ENCODE measurements around the gene ADGRL4.
"Not testable (repeated sequence)": the region's sequence is repeated elsewhere in the genome, so short reads cannot be mapped to it uniquely, and the experiment has no call there.

The ADGRL4 gene

GRCh38 chr1:78916986-78917385 is 89.5 kb downstream of the ADGRL4 start:
- DNase-seq (ENCODE audit: low spot score) = no peak

GRCh38 chr1:78913950-78914349 is 92.6 kb downstream of the ADGRL4 start:
- DNase-seq (ENCODE audit: low spot score) = no peak

- no peak for DNase-seq (ENCODE audit: low spot score)
These were observed 94.3 kb downstream of the ADGRL4 start for GRCh38 chr1:78911956-78912880.

- no peak for DNase-seq (ENCODE audit: low spot score)
These were observed 103.9 kb downstream of the ADGRL4 start for GRCh38 chr1:78902641-78903040.

- DNase-seq (ENCODE audit: low spot score) = no peak
These were observed 111.7 kb downstream of the ADGRL4 start for GRCh38 chr1:78894811-78895210.

- DNase-seq (ENCODE audit: low spot score) = no peak
These were observed 114.2 kb downstream of the ADGRL4 start for GRCh38 chr1:78892260-78892840.

DNA sequence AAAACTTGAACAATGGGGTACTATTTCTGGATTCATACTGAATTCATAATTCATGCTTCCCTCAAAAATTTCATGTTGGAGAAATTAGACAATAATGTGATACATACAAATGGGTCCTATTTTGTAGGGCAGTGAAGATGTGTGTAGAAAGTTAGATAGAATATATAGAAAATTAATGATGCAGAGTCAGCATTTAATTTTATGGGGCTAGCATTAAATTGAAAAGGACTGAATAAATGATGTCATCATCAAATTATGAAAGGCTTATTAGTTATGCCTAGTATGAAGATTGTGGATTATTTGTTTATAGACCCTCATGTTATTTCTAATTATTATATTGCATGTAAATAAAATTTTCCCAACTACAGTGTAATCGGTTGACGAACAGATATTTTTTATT is 119.1 kb downstream of the ADGRL4 start:
- DNase-seq (ENCODE audit: low spot score) = no peak

GRCh38 chr1:78884685-78885452 is 121.7 kb downstream of the ADGRL4 start:
- no peak for DNase-seq (ENCODE audit: low spot score)

DNA sequence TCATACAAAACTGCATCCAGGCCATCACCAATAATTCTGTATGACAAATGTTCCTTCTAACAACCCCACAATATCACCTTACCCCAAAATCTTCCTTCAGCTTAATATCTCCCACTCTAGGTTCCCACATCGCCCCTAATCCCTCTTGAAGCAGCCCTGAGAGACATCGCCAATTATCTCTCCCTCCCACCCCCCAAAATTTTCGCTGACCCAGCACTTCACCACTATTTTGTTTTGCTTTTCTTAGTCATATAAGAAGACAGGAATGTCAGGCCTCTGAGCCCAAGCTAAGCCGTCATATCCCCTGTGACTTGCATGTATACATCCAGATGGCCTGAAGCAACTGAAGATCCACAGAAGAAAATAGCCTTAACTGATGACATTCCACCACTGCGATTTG is 126.3 kb downstream of the ADGRL4 start:
- no peak for DNase-seq (ENCODE audit: low spot score)

- not testable (repeated sequence) for DNase-seq (ENCODE audit: low spot score)
These were observed 130.5 kb downstream of the ADGRL4 start for GRCh38 chr1:78875986-78876385.

DNA sequence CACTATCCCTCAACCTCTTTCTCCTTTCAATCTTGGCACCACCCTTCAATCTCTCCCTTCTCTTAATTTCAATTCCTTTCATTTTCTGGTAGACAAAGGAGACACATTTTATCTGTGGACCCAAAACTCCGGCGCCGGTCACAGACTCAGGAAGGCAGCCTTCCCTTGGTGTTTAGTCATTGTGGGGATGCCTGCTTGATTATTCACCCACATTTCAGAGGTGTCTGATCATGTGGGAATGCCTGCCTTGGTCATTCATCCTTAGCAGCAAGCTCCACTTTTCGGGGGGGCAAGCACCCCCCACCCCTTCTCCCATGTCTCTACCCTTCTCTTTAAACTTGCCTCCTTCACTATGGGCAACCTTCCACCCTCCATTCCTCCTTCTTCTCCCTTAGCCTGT is 133.7 kb downstream of the ADGRL4 start:
- DNase-seq (ENCODE audit: low spot score) = not testable (repeated sequence)

GRCh38 chr1:78871249-78871648 is 135.3 kb downstream of the ADGRL4 start:
- no peak for DNase-seq (ENCODE audit: low spot score)

DNA sequence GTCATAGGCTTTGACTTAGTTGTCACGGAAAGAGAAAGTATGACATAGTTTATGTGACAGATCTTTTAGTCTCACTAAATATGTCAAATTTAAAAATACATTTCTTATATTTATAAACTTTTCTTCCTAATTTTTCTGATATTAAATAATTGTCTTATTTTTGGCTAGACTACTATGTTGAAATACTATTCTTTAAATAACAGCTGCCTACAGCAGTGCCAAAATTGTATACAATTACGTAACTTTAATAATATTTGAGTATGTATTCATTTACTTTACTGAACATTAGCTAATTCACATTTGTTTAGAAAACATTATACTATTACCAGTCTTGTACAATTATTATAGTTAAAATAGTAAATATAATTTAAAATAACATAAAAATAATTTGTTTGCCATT is 137.4 kb downstream of the ADGRL4 start:
- no peak for DNase-seq (ENCODE audit: low spot score)

GRCh38 chr1:78864175-78864574 is 142.4 kb downstream of the ADGRL4 start:
- DNase-seq (ENCODE audit: low spot score) = no peak

- no peak for DNase-seq (ENCODE audit: low spot score)
These were observed 150.4 kb downstream of the ADGRL4 start for GRCh38 chr1:78856096-78856495.

DNA sequence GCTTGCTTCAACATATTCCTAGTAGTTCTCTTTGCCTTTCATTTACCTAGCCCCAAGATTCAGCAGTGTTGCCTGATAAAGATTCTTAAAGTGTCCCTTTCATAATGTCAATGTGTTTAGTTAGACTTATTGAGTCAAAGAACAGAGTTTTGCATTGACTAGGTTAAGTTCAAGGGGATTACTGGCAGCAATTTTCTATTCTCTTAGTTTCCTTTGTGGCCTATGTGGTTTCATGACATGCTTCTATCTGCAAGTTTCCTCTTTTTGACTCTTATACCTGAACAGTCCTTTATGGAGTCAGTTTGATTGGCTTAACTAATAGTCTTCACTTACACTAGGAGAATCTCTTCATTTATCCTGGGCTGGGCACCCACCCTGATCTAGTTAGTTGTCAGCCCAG is 151.3 kb downstream of the ADGRL4 start:
- DNase-seq (ENCODE audit: low spot score) = no peak

GRCh38 chr1:78854556-78854955 is 152.0 kb downstream of the ADGRL4 start:
- no peak for DNase-seq (ENCODE audit: low spot score)

GRCh38 chr1:78843546-78843945 is 163.0 kb downstream of the ADGRL4 start:
- DNase-seq (ENCODE audit: low spot score) = no peak

DNA sequence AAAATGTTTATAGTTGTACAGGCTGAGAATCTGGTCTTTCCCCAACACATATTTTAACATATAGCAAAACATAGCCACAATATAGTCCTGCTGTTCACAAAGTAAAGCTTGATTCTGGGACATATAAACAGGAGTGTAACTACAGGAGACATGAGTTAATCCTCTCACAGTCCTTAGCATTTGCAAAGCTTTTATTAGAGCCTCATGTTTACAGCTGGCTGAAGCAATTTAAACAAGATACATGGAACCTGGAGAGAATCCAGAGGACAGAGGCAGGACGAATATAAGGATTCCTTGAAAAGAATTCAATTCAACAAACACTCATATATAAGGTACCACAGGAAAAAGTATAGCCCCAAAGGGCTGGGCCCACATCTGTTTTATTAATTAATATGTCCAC is 163.4 kb downstream of the ADGRL4 start:
- no peak for DNase-seq (ENCODE audit: low spot score)

GRCh38 chr1:78840453-78841271 is 165.9 kb downstream of the ADGRL4 start:
- no peak for DNase-seq (ENCODE audit: low spot score)

Data from hematopoietic multipotent progenitor cell treated with erythropoietin and hydrocortisone succinate and interleukin-3 and kit ligand, for 17 days (in vitro differentiated cells).